PFSK-1 (cell line): ENCODE data around the gene NEGR1.

Source experiments
- FOXP2 ChIP-seq: optimal IDR thresholded peaks from 2 replicates; pipeline ENCODE3; 2011; ENCODE audit warnings: borderline replicate concordance, control low read depth, inconsistent platforms; ENCODE audit not compliant: insufficient read depth; ENCODE audit errors: extremely low read length, extremely low read depth
- POLR2AphosphoS5 ChIP-seq: IDR thresholded peaks from 2 replicates; pipeline ENCODE4 v1.6.1; 2012; ENCODE audit warnings: low read depth, mild to moderate bottlenecking, control low read depth, low read length, moderate library complexity
- REST ChIP-seq, 2 experiments: IDR thresholded peaks; 2 replicates each; pipeline versions ENCODE4 v1.6.1 to v1.8.0; 2011 to 2012; ENCODE audit warnings: low read depth in 2 of 2, low read length in 2 of 2, control low read depth in 1 of 2, inconsistent platforms in 1 of 2, mild to moderate bottlenecking in 1 of 2, moderate library complexity in 1 of 2; ENCODE audit not compliant: insufficient read depth in 1 of 2
- SIN3A ChIP-seq: IDR thresholded peaks from 2 replicates; pipeline ENCODE4 v1.6.1; 2012; ENCODE audit warnings: mild to moderate bottlenecking, low read length, moderate library complexity, borderline replicate concordance; ENCODE audit not compliant: insufficient read depth
- TAF1 ChIP-seq: IDR thresholded peaks from 2 replicates; pipeline ENCODE4 v1.6.1; 2012; ENCODE audit warnings: low read length, control low read depth, borderline replicate concordance; ENCODE audit not compliant: insufficient read depth

Gene NEGR1

GRCh38 chr1:71899881-71900280 lies 382.5 kb downstream of the NEGR1 start:
- TF ChIP-seq SIN3A (no peak), POLR2AphosphoS5 (no peak), REST (IDR thresholded peaks at IDR 0.05; ENCODE audit: insufficient read depth in 1 of 2, low read depth in 2 of 2, low read length in 2 of 2) (no peak), FOXP2 (no peak), TAF1 (no peak)

GRCh38 chr1:71885171-71885570 lies 397.2 kb downstream of the NEGR1 start:
- no peak for TF ChIP-seq REST (IDR thresholded peaks at IDR 0.05; ENCODE audit: insufficient read depth in 1 of 2, low read depth in 2 of 2, low read length in 2 of 2)
- no peak for TF ChIP-seq SIN3A
- no peak for TF ChIP-seq TAF1
- no peak for TF ChIP-seq FOXP2
- TF ChIP-seq POLR2AphosphoS5, result no peak

- no peak for TF ChIP-seq FOXP2
- no peak for TF ChIP-seq REST (IDR thresholded peaks at IDR 0.05; ENCODE audit: insufficient read depth in 1 of 2, low read depth in 2 of 2, low read length in 2 of 2)
- no peak for TF ChIP-seq SIN3A
- no peak for TF ChIP-seq TAF1
- TF ChIP-seq POLR2AphosphoS5, result no peak
Observed at GRCh38 chr1:71882637-71883036, 399.7 kb downstream of the NEGR1 start.

- no peak for TF ChIP-seq REST (IDR thresholded peaks at IDR 0.05; ENCODE audit: insufficient read depth in 1 of 2, low read depth in 2 of 2, low read length in 2 of 2)
- TF ChIP-seq TAF1, result no peak
- TF ChIP-seq SIN3A, result no peak
- TF ChIP-seq POLR2AphosphoS5, result no peak
- no peak for TF ChIP-seq FOXP2
Observed at GRCh38 chr1:71882226-71882625, 400.1 kb downstream of the NEGR1 start.

GRCh38 chr1:71881611-71882010 lies 400.7 kb downstream of the NEGR1 start:
- TF ChIP-seq POLR2AphosphoS5, result no peak
- no peak for TF ChIP-seq REST (IDR thresholded peaks at IDR 0.05; ENCODE audit: insufficient read depth in 1 of 2, low read depth in 2 of 2, low read length in 2 of 2)
- no peak for TF ChIP-seq TAF1
- TF ChIP-seq FOXP2, result no peak
- no peak for TF ChIP-seq SIN3A
